MCF 10A (cell line): Measurements from ENCODE around the gene PPARA. TPM values are rescaled to one million over a fixed set of nuclear protein-coding genes. Genes with fewer than 3 reads are reported as not detected.

Source experiments
- BruUV-seq: library from RNA; stranded (reverse); fragments of 400-500 nt; replicated peaks from 2 replicates; lab custom pipeline; 2021; lab: Mats Ljungman, UMichigan
- CTCF ChIA-PET: fragments of 300-600 bp; sonication (Branson Sonifier 250); formaldehyde crosslinking; extraction: SDS; loops from one replicate; lab custom pipeline; 2021; ENCODE audit warnings: antibody characterized with exemption, inconsistent platforms; lab: Yijun Ruan, JAX
- POLR2A ChIA-PET: fragments of 300-600, 350-650 bp; sonication (Branson Sonifier 250); formaldehyde crosslinking; extraction: SDS; loops from one replicate; lab custom pipeline; 2020; ENCODE audit warnings: antibody characterized with exemption, inconsistent platforms; lab: Yijun Ruan, JAX
- DNase-seq: peaks from one replicate; pipeline ENCODE4 v3.0.0-alpha.2; 2018; ENCODE audit not compliant: unreplicated experiment
- H3K27ac Mint-ChIP-seq: one replicate; pipeline ENCODE4 v1.8.0; 2022; ENCODE audit warnings: mild to moderate bottlenecking, low read depth, mixed read lengths; ENCODE audit not compliant: unreplicated experiment
- H3K27me3 Mint-ChIP-seq: one replicate; pipeline ENCODE4 v1.8.0; 2022; ENCODE audit warnings: mixed read lengths; ENCODE audit not compliant: insufficient read depth, unreplicated experiment
- H3K36me3 Mint-ChIP-seq: one replicate; pipeline ENCODE4 v1.8.0; 2022; ENCODE audit warnings: mild to moderate bottlenecking, moderate library complexity, mixed read lengths; ENCODE audit not compliant: insufficient read depth, unreplicated experiment
- H3K4me1 Mint-ChIP-seq: one replicate; pipeline ENCODE4 v1.8.0; 2022; ENCODE audit warnings: mixed read lengths; ENCODE audit not compliant: insufficient read depth, unreplicated experiment
- H3K4me3 Mint-ChIP-seq: one replicate; pipeline ENCODE4 v1.8.0; 2022; ENCODE audit warnings: mild to moderate bottlenecking, moderate library complexity, mixed read lengths; ENCODE audit not compliant: unreplicated experiment
- H3K9me3 Mint-ChIP-seq: one replicate; pipeline ENCODE4 v1.8.0; 2022; ENCODE audit warnings: mixed read lengths; ENCODE audit not compliant: unreplicated experiment
- CTCF ChIP-seq: fragments of 200-600 bp; IDR thresholded peaks from one replicate; pipeline ENCODE4 v1.8.0; 2022; ENCODE audit warnings: antibody characterized with exemption, mild to moderate bottlenecking; ENCODE audit not compliant: unreplicated experiment
- intact Hi-C: fragments of 100-400 bp; cut with micrococcal nuclease; formaldehyde crosslinking; loops from 2 replicates; pipeline ENCODE4 v1.14.1; 2022
- total RNA-seq: library from RNA; stranded (reverse); gene quantifications from 2 replicates; pipeline ENCODE4 v1.2.3, GENCODE V29; 2022

PPARA gene
- total RNA-seq, 1 experiment from 2014 or later, result 8.0 TPM

DNA sequence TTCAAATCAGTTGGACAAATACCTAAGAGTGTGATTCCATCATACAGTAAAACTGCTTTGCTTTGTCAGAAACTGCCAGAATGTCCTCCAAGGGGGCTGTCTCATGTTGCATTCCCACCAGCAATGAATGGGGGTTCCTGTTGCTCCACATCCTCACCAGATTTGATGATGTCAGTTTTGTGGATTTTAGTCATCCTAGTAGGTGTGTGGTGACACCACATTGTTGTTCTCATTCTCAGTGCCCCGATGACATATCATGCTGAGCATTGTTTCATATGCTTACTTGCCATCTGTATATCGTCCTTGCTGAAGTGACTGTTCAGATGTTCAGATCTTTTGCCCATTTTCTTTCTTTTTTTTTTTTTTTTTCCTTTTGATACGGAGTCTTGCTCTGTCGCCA lies 62.7 kb downstream of the PPARA start:
- Mint-ChIP-seq H3K36me3 (peaks cover 29% of the 10 kb centered on the region), H3K27ac (no peak overlapping the region), H3K9me3 (peaks cover 24% of the 10 kb centered on the region), H3K4me3 (no peak overlapping the region), H3K4me1 (no peaks in the 10 kb centered on the region), H3K27me3 (no peaks in the 10 kb centered on the region)
- BruUV-seq, result no TSS peak
- ChIA-PET POLR2A (no interaction called here), CTCF (interaction anchor here (0.7 kb wide), 1 partner anchor 380 kb away, joined by 5 read pairs; no protein-coding TSS in a partner anchor)
- TF ChIP-seq CTCF, result no peak
- intact Hi-C loops, result no loop called here
- DNase-seq, result no peak

DNA sequence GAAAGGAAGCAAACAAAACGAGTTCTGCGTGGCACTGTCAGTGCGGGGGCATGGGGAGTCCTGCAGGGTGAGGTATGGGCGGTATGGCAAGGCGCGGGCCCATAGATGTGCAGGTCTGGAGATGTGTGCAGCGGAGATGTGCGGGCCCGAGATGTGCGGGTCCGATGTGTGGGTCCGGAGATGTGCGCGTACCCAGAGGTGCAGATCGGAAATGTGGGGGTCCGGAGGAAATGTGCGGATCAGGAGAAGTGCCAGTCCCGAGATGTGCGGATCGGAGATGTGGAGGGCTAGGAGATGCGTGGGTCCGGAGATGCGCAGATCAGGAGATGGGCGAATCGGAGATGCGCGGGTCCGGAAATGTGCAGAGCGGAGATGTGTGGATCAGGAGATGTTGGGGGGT lies 63.8 kb downstream of the PPARA start:
- TF ChIP-seq CTCF, result no peak
- intact Hi-C loops, result no loop called here
- Mint-ChIP-seq H3K27me3 (no peaks in the 10 kb centered on the region), H3K4me3 (no peak overlapping the region), H3K36me3 (peaks cover 29% of the 10 kb centered on the region), H3K9me3 (peaks cover 14% of the 10 kb centered on the region), H3K4me1 (no peaks in the 10 kb centered on the region), H3K27ac (no peak overlapping the region)
- ChIA-PET POLR2A (no interaction called here), CTCF (no interaction called here)
- BruUV-seq, result no TSS peak
- no peak for DNase-seq

DNA sequence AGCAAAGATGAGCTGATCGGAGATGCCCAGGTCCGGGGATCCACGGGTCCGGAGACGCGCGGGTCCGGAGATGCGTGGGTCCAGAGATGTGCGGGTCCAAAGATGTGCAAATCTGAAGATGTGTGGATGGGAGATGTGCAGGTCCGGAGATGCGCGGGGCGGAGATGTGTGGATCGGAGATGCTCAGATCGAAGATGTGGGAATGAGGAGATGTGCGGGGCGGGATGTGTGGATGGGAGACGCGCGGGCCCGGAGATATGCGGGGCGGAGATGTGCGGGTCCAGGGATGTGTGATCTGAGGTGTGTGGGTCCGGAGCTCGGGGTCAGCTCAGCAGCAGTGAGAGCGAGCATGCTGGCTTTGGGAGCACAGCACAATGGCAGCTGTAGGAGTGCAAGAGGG lies 64.3 kb downstream of the PPARA start:
- BruUV-seq, result no TSS peak
- Mint-ChIP-seq H3K27ac (no peak overlapping the region), H3K36me3 (peaks cover 26% of the 10 kb centered on the region)

DNA sequence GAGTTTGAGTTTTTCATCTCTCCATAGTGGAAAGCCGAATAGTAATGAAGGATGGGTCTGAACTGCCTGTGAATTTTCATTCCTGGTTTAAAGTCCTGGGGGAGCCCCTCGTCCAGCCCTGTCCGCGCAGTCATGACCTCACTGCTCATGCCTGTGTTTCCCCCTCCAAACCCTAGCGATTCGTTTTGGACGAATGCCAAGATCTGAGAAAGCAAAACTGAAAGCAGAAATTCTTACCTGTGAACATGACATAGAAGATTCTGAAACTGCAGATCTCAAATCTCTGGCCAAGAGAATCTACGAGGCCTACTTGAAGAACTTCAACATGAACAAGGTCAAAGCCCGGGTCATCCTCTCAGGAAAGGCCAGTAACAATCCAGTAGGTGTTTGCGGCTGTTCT lies 69.3 kb downstream of the PPARA start:
- CTCF ChIA-PET, result no interaction called here
- Mint-ChIP-seq H3K36me3 (peaks cover 34% of the 10 kb centered on the region), H3K4me1 (no peaks in the 10 kb centered on the region), H3K4me3 (no peak overlapping the region), H3K27me3 (no peaks in the 10 kb centered on the region), H3K27ac (no peak overlapping the region), H3K9me3 (no peaks in the 10 kb centered on the region)
- no peak for TF ChIP-seq CTCF
- intact Hi-C loops, result no loop called here
- no peak for DNase-seq
- BruUV-seq, result no TSS peak
- POLR2A ChIA-PET, result no interaction called here

More for the DNA sequence above, 64.3 kb downstream of the PPARA start:
- H3K4me1 Mint-ChIP-seq, result no peaks in the 10 kb centered on the region
- no peak for TF ChIP-seq CTCF
- no peak overlapping the region for H3K4me3 Mint-ChIP-seq
- ChIA-PET POLR2A (no interaction called here), CTCF (no interaction called here)
- H3K9me3 Mint-ChIP-seq, result peaks cover 10% of the 10 kb centered on the region
- H3K27me3 Mint-ChIP-seq, result no peaks in the 10 kb centered on the region
- DNase-seq, result no peak
- intact Hi-C loops, result no loop called here
